Skin epidermis (tissue), 12 donors: ENCODE data around the gene ADAMTS17.
"Not testable (repeated sequence)": the region's sequence is repeated elsewhere in the genome, so short reads cannot be mapped to it uniquely, and the experiment has no call there.

Experiments
- H3K27ac ChIP-seq, 21 experiments: fragments of 200-600 bp; sonication (generic) in 11 of 21; one replicate each; pipeline ENCODE4 v1.5.0; 2020; ENCODE audit warnings: mild to moderate bottlenecking in 3 of 21, inconsistent platforms in 2 of 21, moderate library complexity in 2 of 21
- H3K4me3 ChIP-seq, 7 experiments: fragments of 200-600 bp; sonication (generic) in 2 of 7; one replicate each; pipeline ENCODE4 v1.5.0; 2020; ENCODE audit warnings: inconsistent platforms in 2 of 7, mild to moderate bottlenecking in 2 of 7, moderate library complexity in 1 of 7

ADAMTS17 gene

GRCh38 chr15:99930696-99931095 is 411.1 kb downstream of the ADAMTS17 start:
- no peak overlapping the region for H3K4me3 ChIP-seq
- H3K27ac ChIP-seq, result no peak overlapping the region

- peak overlapping the region in 1 of 21 experiments; percentile 72 for H3K27ac ChIP-seq
- H3K4me3 ChIP-seq, result no peak overlapping the region
Measured at GRCh38 chr15:99929266-99929665, 412.5 kb downstream of the ADAMTS17 start.

- Histone ChIP-seq H3K27ac (peak overlapping the region in 13 of 21 experiments; percentile 4 to 84 (median 68)), H3K4me3 (peak overlapping the region; percentile 13 to 38 (median 28))
Measured at GRCh38 chr15:99928429-99928981, 413.3 kb downstream of the ADAMTS17 start.

- H3K4me3 ChIP-seq, result peak overlapping the region in 1 of 7 experiments; percentile 28
- H3K27ac ChIP-seq, result not testable (repeated sequence)
Measured at GRCh38 chr15:99926532-99926931, 415.2 kb downstream of the ADAMTS17 start.

GRCh38 chr15:99925661-99926461 is 415.9 kb downstream of the ADAMTS17 start:
- peak overlapping the region in 11 of 21 experiments; percentile 16 to 79 (median 65) for H3K27ac ChIP-seq
- peak overlapping the region; percentile 19 to 44 (median 28) for H3K4me3 ChIP-seq

GRCh38 chr15:99923711-99924110 is 418.1 kb downstream of the ADAMTS17 start:
- H3K27ac ChIP-seq, result no peak overlapping the region
- no peak overlapping the region for H3K4me3 ChIP-seq
